VCaP (cell line): ENCODE data around the gene TDP2.

Experiments
- H3K27ac ChIP-seq: fragments of 450-650 bp; 2 replicates; pipeline ENCODE4 v1.5.1; 2017
- CTCF ChIP-seq: fragments of 450-650 bp; conservative IDR thresholded peaks from 2 replicates; pipeline ENCODE4 v1.5.1; 2017; ENCODE audit warnings: mild to moderate bottlenecking, moderate library complexity

Gene TDP2

GRCh38 chr6:24619661-24620060 is 47.0 kb downstream of the TDP2 start:
- no peak overlapping the region for H3K27ac ChIP-seq
- TF ChIP-seq CTCF, result no peak

GRCh38 chr6:24614648-24615047 is 52.1 kb downstream of the TDP2 start:
- TF ChIP-seq CTCF, result no peak
- no peak overlapping the region for H3K27ac ChIP-seq

- no peak overlapping the region for H3K27ac ChIP-seq
- TF ChIP-seq CTCF, result no peak
These were observed 52.7 kb downstream of the TDP2 start for GRCh38 chr6:24614043-24614420.

GRCh38 chr6:24613361-24614042 is 53.2 kb downstream of the TDP2 start:
- no peak for TF ChIP-seq CTCF
- no peak overlapping the region for H3K27ac ChIP-seq

- no peak overlapping the region for H3K27ac ChIP-seq
- no peak for TF ChIP-seq CTCF
These were observed 56.0 kb downstream of the TDP2 start for GRCh38 chr6:24610672-24611071.

- H3K27ac ChIP-seq, result no peak overlapping the region
- no peak for TF ChIP-seq CTCF
These were observed 59.2 kb downstream of the TDP2 start for GRCh38 chr6:24607310-24608105.

- no peak overlapping the region for H3K27ac ChIP-seq
- no peak for TF ChIP-seq CTCF
These were observed 60.3 kb downstream of the TDP2 start for GRCh38 chr6:24606200-24606930.
